ENCODE measurements around the gene TTLL4. TPM values are rescaled to one million over a fixed set of nuclear protein-coding genes. Genes with fewer than 3 reads are reported as not detected.

Gene TTLL4
- total and polyA plus RNA-seq, 2 of the 8 experiments (the other 6 are each of a cell fraction or from before 2014, with no cell fraction given) = 71.1 to 105 TPM

DNA sequence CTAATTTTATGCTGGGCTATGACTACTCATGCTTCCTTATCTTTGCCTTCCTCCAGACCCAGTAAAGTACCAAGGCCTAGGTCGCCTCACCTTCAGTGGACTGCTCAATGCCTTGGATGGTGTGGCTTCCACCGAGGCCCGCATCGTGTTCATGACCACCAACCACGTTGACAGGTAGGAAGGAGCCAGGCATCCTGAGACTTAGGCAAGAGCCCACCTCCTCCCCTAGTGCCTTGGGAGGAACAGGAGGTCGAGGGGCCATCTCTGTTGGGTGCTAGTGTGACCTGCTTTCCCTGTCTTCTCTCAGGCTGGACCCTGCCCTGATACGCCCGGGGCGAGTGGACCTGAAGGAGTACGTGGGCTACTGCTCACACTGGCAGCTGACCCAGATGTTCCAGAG is 47.8 kb upstream of the TTLL4 start (continued):
- no peak for TF ChIP-seq CBX5 (IDR thresholded peaks at IDR 0.05; ENCODE audit: low read depth, low read length)

All from H1 (cell line).